Neural progenitor cell (in vitro differentiated cells): Measurements from ENCODE around the gene COL8A2.

Experiments
- CTCF ChIP-seq: fragments of 200-600 bp; sonication (generic); IDR thresholded peaks from 2 replicates; pipeline ENCODE4 v1.5.1; 2017; ENCODE audit warnings: antibody characterized with exemption, mild to moderate bottlenecking
- EZH2phosphoT487 ChIP-seq: fragments of 200-600 bp; sonication (generic); IDR thresholded peaks from 2 replicates; pipeline ENCODE4 v1.6.1; 2017; ENCODE audit warnings: antibody characterized with exemption

DNA sequence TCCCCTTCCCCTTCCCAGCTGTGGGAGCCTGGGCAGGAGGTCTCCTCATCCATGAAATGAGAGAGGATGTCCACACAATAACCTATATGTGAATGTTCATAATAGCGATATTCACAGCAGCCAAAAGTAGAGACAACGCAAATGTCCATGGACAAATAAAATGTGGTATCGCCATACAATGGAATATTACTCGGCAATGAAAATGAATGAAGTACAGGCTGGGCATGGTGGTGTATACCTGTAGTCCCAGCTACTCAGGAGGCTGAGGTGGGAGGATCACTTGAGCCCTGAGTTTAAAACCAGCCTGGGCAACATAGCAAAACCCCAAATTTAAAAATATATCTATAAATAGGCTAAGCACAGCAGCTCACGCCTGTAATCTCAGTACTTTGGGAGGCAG, 23.5 kb downstream of the COL8A2 start:
- TF ChIP-seq CTCF (no peak), EZH2phosphoT487 (no peak)
